ENCODE results near the gene AIFM1. TPM values are rescaled to one million over a fixed set of nuclear protein-coding genes. Genes with fewer than 3 reads are reported as not detected.
"Not testable (repeated sequence)": the region's sequence is repeated elsewhere in the genome, so short reads cannot be mapped to it uniquely, and the experiment has no call there.

The AIFM1 gene
- polyA plus RNA-seq, 2 of the 4 experiments (the other 2 are of a cell fraction) = 90.2 to 103 TPM

GRCh38 chrX:130118441-130119311 lies 47.0 kb downstream of the AIFM1 start:
- DNase-seq (ENCODE audit: low read depth in 1 of 2, low spot score in 1 of 2) (peak in 1 of 2 experiments; percentile 43), ATAC-seq (peak in 1 of 2 experiments; percentile 26; a peak in 2 of 6 replicates), FAIRE-seq (no peak)
- no peaks in the 10 kb centered on the region for H3K9me3 ChIP-seq
- peak overlapping the region; percentile 33 for H3K4me2 ChIP-seq
- 66% methylated on average over 20 of the region's 21 CpGs for WGBS (ENCODE audit: missing lambda C conversion rate)
- ChIA-PET POLR2A (no interaction called here), CTCF (interaction anchor here (1.3 to 8.4 kb wide), 3 partner anchors 39 to 193 kb away, joined by 3 to 91 read pairs (median 7); partner anchors contain the start of gene AIFM1)
- H3K4me3 ChIP-seq = no peak overlapping the region
- no peak for TF ChIP-seq TP53 (CRISPR knock-in tag; IDR thresholded peaks at IDR 0.05)
- no peak for TF ChIP-seq HES2 (IDR thresholded peaks at IDR 0.05)
- TF ChIP-seq FOSL2 (IDR thresholded peaks at IDR 0.05) = no peak
- peak; percentile 44 for TF ChIP-seq FOSL2 (CRISPR knock-in tag; IDR thresholded peaks at IDR 0.05)
- no peak for TF ChIP-seq CHD2 (IDR thresholded peaks at IDR 0.05; ENCODE audit: low read length, partially characterized antibody)
- no peak for TF ChIP-seq MAX (IDR thresholded peaks at IDR 0.05)
- no peak for TF ChIP-seq ELK1 (IDR thresholded peaks at IDR 0.05; ENCODE audit: low read depth, low read length)
- TF ChIP-seq MAZ (IDR thresholded peaks at IDR 0.05; ENCODE audit: borderline replicate concordance, low read depth, low read length) = no peak
- H3K4me1 ChIP-seq = peaks cover 35% of the 10 kb centered on the region
- peak overlapping the region in 1 of 2 experiments; percentile 69; a peak in 3 of 6 replicates for H3K27ac ChIP-seq

DNA sequence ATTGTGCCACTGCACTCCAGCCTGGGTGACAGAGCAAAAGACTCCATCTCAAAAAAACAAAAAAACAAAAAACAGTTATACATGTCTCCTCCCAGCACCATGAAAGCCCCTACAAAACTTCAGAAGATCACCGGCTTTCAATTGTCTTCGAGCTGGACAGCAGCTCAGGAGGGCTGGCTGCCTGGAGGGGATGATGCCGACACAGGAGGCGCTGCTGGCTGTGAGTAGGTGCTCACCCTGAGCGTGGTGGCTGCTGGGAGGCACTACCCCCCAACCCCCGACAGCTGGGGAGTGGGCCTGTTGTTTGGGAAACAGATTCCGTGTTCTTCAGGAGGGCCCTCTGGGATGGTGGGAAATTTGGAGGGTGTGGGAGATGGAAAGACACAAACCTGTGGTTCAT lies 48.5 kb downstream of the AIFM1 start:
- DNase-seq (ENCODE audit: low read depth in 1 of 2, low spot score in 1 of 2) (no peak), ATAC-seq (no peak), FAIRE-seq (no peak)
- Histone ChIP-seq H3K4me3 (no peak overlapping the region), H3K9me3 (no peaks in the 10 kb centered on the region), H3K4me2 (no peak overlapping the region), H3K27ac (no peak overlapping the region), H3K4me1 (peaks cover 35% of the 10 kb centered on the region)
- 92% methylated on average over 7 of the region's 7 CpGs for WGBS (ENCODE audit: missing lambda C conversion rate)
- TF ChIP-seq JUNB (IDR thresholded peaks at IDR 0.05) (no peak), CHD2 (IDR thresholded peaks at IDR 0.05; ENCODE audit: low read length, partially characterized antibody) (no peak), FOSB (CRISPR knock-in tag; IDR thresholded peaks at IDR 0.05) (no peak), CBX8 (IDR thresholded peaks at IDR 0.05) (no peak), RAD21 (conservative IDR thresholded peaks at IDR 0.05 in 1 of 2, IDR thresholded peaks at IDR 0.05 in 1 of 2) (no peak), EHMT2 (IDR thresholded peaks at IDR 0.05; ENCODE audit: low read depth) (no peak), CTCF (IDR thresholded peaks at IDR 0.05) (no peak), HOXA7 (CRISPR knock-in tag; IDR thresholded peaks at IDR 0.05) (no peak), ELK1 (IDR thresholded peaks at IDR 0.05; ENCODE audit: low read depth, low read length) (no peak), JUN (IDR thresholded peaks at IDR 0.05) (no peak), EP300 (IDR thresholded peaks at IDR 0.05) (no peak), ZSCAN20 (CRISPR knock-in tag; IDR thresholded peaks at IDR 0.05) (no peak), KDM1A (IDR thresholded peaks at IDR 0.05; ENCODE audit: low read depth) (no peak), POLR2A (IDR thresholded peaks at IDR 0.05; ENCODE audit: low read length) (no peak), SREBF2 (IDR thresholded peaks at IDR 0.05) (no peak), KDM5A (IDR thresholded peaks at IDR 0.05) (no peak)
- ChIA-PET CTCF (interaction anchor here (0.6 to 8.4 kb wide), 5 partner anchors 38 to 525 kb away, joined by 3 to 91 read pairs (median 3); no protein-coding TSS in a partner anchor), POLR2A (no interaction called here)

GRCh38 chrX:130115119-130115885 lies 50.3 kb downstream of the AIFM1 start:
- CTCF ChIA-PET = interaction anchor here (0.6 to 8.4 kb wide), 3 partner anchors 21 to 46 kb away, joined by 3 to 91 read pairs (median 4); no protein-coding TSS in a partner anchor
- ATAC-seq; H3K4me3 ChIP-seq; H3K27ac ChIP-seq; DNase-seq (ENCODE audit: low read depth in 1 of 2, low spot score in 1 of 2); POLR2A ChIA-PET; H3K9me3 ChIP-seq; H3K4me2 ChIP-seq: not testable (repeated sequence)
- FAIRE-seq = peak; percentile 68
- peaks cover 33% of the 10 kb centered on the region for H3K4me1 ChIP-seq
- WGBS (ENCODE audit: missing lambda C conversion rate) = 86% methylated on average over 8 of the region's 10 CpGs

Measured in A549 (cell line).